COR-L47 (cell line): Measurements from ENCODE around the gene MT2A.
A peak's percentile ranks its signal among the peaks of the same experiment; 100 is the strongest.

Experiments
- DNase-seq: peaks from one replicate; lab custom pipeline; 2025; lab: John Stamatoyannopoulos, UW

The MT2A gene

GRCh38 chr16:56639045-56639444 is 30.7 kb downstream of the MT2A start:
- no peak for DNase-seq

- no peak for DNase-seq
Observed at GRCh38 chr16:56640076-56640475, 31.7 kb downstream of the MT2A start.

GRCh38 chr16:56641166-56641565 is 32.8 kb downstream of the MT2A start:
- no peak for DNase-seq

GRCh38 chr16:56643080-56643778 is 34.8 kb downstream of the MT2A start:
- DNase-seq, result no peak

GRCh38 chr16:56643833-56644232 is 35.4 kb downstream of the MT2A start:
- DNase-seq, result no peak

- no peak for DNase-seq
Observed at GRCh38 chr16:56645311-56645710, 36.9 kb downstream of the MT2A start.

- DNase-seq, result no peak
Observed at GRCh38 chr16:56645838-56646237, 37.5 kb downstream of the MT2A start.

GRCh38 chr16:56647641-56648431 is 39.5 kb downstream of the MT2A start:
- no peak for DNase-seq

GRCh38 chr16:56649271-56649670 is 40.9 kb downstream of the MT2A start:
- no peak for DNase-seq

- DNase-seq, result no peak
Observed at GRCh38 chr16:56649820-56650219, 41.4 kb downstream of the MT2A start.

- no peak for DNase-seq
Observed at GRCh38 chr16:56651586-56651985, 43.2 kb downstream of the MT2A start, which contains the start of gene MT1B. Gene MT1B, plus strand, starts transcription at chr16:56651886. Its CDS starts 68 bp downstream, at chr16:56651954.

GRCh38 chr16:56652600-56652999 is 44.2 kb downstream of the MT2A start:
- DNase-seq, result no peak

- no peak for DNase-seq
Observed at GRCh38 chr16:56653218-56653617, 44.8 kb downstream of the MT2A start.

- peak; percentile 28 for DNase-seq
Observed at GRCh38 chr16:56657555-56658326, 49.4 kb downstream of the MT2A start, which contains the start of gene MT1F. Gene MT1F, plus strand, starts transcription at chr16:56657959. Its CDS starts 100 bp downstream, at chr16:56658059.

- no peak for DNase-seq
Observed at GRCh38 chr16:56658327-56658875, 50.0 kb downstream of the MT2A start.
